ENCODE data around the gene PRSS57.
"Not testable (repeated sequence)": the region's sequence is repeated elsewhere in the genome, so short reads cannot be mapped to it uniquely, and the experiment has no call there.

PRSS57 gene

DNA sequence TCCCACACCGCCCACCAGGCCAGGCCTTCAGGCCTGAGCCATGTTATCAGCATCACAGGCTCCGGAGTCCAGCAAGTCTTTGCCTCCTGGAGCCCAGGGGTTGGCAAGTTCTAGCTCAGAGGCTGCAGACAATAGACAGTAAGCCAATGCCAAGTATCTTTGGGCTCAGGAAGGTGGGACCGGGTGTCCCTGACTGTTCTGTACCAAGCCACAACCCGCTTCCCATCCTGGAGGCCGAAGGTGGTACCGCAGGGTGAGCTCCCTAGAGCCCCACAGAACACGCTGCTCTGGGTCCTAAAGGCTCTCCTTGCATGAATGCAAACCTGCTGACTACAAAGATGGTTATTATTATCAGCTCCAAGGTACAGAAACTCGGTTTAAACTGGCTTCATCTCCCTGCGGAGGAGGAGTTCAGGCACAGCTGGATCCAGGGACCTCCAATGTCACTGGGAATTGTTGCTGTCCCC is 24.6 kb downstream of the PRSS57 start:
- H3K9ac ChIP-seq (ENCODE audit: low read length in 5 of 5): no peak overlapping the region
- no peak overlapping the region for H3K4me3 ChIP-seq (ENCODE audit: low read depth in 1 of 5, low read length in 5 of 5)
- no peaks in the 10 kb centered on the region for H3K36me3 ChIP-seq (ENCODE audit: control insufficient read depth in 5 of 5, insufficient read depth in 5 of 5, low read length in 5 of 5)
- peak overlapping the region; percentile 23 for H3K27ac ChIP-seq (ENCODE audit: low read depth, low read length)
- H3K9me3 ChIP-seq (ENCODE audit: control insufficient read depth in 5 of 5, low read length in 5 of 5): no peaks in the 10 kb centered on the region
- peaks cover 0 to 49% (median 32%) of the 10 kb centered on the region in 5 donors for H3K4me1 ChIP-seq (ENCODE audit: control insufficient read depth in 5 of 5, insufficient read depth in 5 of 5, low read length in 5 of 5)
- no peaks in the 10 kb centered on the region for H3K27me3 ChIP-seq (ENCODE audit: control insufficient read depth in 5 of 5, insufficient read depth in 4 of 5, low read length in 5 of 5)

- not testable (repeated sequence) for H3K27ac ChIP-seq (ENCODE audit: low read depth, low read length); H3K27me3 ChIP-seq (ENCODE audit: control insufficient read depth in 5 of 5, insufficient read depth in 4 of 5, low read length in 5 of 5); H3K9me3 ChIP-seq (ENCODE audit: control insufficient read depth in 5 of 5, low read length in 5 of 5); H3K9ac ChIP-seq (ENCODE audit: low read length in 5 of 5); H3K4me3 ChIP-seq (ENCODE audit: low read depth in 1 of 5, low read length in 5 of 5); H3K36me3 ChIP-seq (ENCODE audit: control insufficient read depth in 5 of 5, insufficient read depth in 5 of 5, low read length in 5 of 5)
- peaks cover 2 to 47% (median 29%) of the 10 kb centered on the region in 5 donors for H3K4me1 ChIP-seq (ENCODE audit: control insufficient read depth in 5 of 5, insufficient read depth in 5 of 5, low read length in 5 of 5)
Measured at GRCh38 chr19:668675-669434, 26.4 kb downstream of the PRSS57 start.

DNA sequence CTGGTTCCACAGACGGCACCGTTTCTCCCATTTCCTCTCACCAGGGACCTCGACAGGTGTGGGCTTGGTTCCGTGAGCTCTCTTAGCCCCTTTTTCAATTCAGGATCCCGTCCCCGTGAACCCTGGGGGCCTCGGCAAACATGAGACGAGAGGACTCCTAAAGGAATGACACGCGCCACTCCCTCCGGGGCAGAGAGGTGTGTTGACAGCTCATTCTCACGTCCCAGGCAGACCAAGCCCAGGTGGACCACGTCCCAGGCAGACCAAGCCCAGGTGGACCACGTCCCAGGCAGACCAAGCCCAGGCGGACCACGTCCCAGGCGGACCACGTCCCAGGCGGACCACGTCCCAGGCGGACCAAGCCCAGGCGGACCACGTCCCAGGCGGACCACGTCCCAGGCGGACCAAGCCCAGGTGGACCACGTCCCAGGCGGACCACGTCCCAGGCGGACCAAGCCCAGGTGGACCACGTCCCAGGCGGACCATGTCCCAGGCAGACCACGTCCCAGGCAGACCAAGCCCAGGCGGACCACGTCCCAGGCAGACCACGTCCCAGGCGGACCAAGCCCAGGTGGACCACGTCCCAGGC is 28.2 kb downstream of the PRSS57 start:
- H3K4me3 ChIP-seq (ENCODE audit: low read depth in 1 of 5, low read length in 5 of 5): not testable (repeated sequence)

DNA sequence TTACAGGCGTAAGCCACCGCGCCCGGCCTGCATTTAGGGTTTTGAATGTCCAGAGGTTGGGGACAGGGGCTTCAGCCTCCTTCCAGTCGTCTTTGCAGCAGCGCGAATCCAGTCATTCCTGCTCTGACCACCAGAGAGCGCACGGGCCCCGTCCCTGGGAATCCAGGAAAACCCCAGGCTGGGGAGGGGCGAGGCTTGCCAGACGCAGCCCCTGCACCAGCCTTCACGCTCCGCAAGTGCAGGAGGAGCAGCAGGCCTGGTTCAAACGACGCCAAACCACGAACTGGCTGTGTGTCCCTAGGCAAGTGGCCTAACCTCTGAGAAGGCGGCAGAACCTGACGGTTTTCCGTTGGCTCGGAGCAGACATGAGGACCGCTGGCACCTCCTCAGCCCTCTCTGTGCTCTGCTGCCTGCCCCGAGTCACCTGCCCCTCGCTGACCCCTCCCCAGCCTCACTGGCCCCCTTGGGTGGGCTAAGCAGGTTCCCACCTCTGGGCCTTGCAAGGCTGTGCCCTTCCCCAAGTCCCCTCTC is 30.3 kb downstream of the PRSS57 start:
- no peaks in the 10 kb centered on the region for H3K36me3 ChIP-seq (ENCODE audit: control insufficient read depth in 5 of 5, insufficient read depth in 5 of 5, low read length in 5 of 5)
- H3K27me3 ChIP-seq (ENCODE audit: control insufficient read depth in 5 of 5, insufficient read depth in 4 of 5, low read length in 5 of 5): no peaks in the 10 kb centered on the region
- peaks cover 7 to 55% (median 50%) of the 10 kb centered on the region in 5 donors for H3K4me1 ChIP-seq (ENCODE audit: control insufficient read depth in 5 of 5, insufficient read depth in 5 of 5, low read length in 5 of 5)
- no peak overlapping the region for H3K27ac ChIP-seq (ENCODE audit: low read depth, low read length)
- no peaks in the 10 kb centered on the region for H3K9me3 ChIP-seq (ENCODE audit: control insufficient read depth in 5 of 5, low read length in 5 of 5)
- H3K9ac ChIP-seq (ENCODE audit: low read length in 5 of 5): peak overlapping the region in 2 of 5 donors; percentile 21 to 69
- peak overlapping the region; percentile 39 to 59 (median 56) for H3K4me3 ChIP-seq (ENCODE audit: low read depth in 1 of 5, low read length in 5 of 5)

More for the DNA sequence above, 28.2 kb downstream of the PRSS57 start:
- H3K27ac ChIP-seq (ENCODE audit: low read depth, low read length); H3K36me3 ChIP-seq (ENCODE audit: control insufficient read depth in 5 of 5, insufficient read depth in 5 of 5, low read length in 5 of 5); H3K9me3 ChIP-seq (ENCODE audit: control insufficient read depth in 5 of 5, low read length in 5 of 5); H3K27me3 ChIP-seq (ENCODE audit: control insufficient read depth in 5 of 5, insufficient read depth in 4 of 5, low read length in 5 of 5): not testable (repeated sequence)
- H3K9ac ChIP-seq (ENCODE audit: low read length in 5 of 5): peak overlapping the region in 1 of 5 donors; percentile 25
- peaks cover 2 to 45% (median 33%) of the 10 kb centered on the region in 5 donors for H3K4me1 ChIP-seq (ENCODE audit: control insufficient read depth in 5 of 5, insufficient read depth in 5 of 5, low read length in 5 of 5)

- Histone ChIP-seq H3K4me1 (ENCODE audit: control insufficient read depth in 5 of 5, insufficient read depth in 5 of 5, low read length in 5 of 5) (peaks cover 7 to 67% (median 63%) of the 10 kb centered on the region in 5 donors), H3K27me3 (ENCODE audit: control insufficient read depth in 5 of 5, insufficient read depth in 4 of 5, low read length in 5 of 5) (no peaks in the 10 kb centered on the region), H3K4me3 (ENCODE audit: low read depth in 1 of 5, low read length in 5 of 5) (peak overlapping the region; percentile 53 to 69 (median 61)), H3K36me3 (ENCODE audit: control insufficient read depth in 5 of 5, insufficient read depth in 5 of 5, low read length in 5 of 5) (peaks cover 0 to under 1% (median 0%) of the 10 kb centered on the region in 5 donors), H3K27ac (ENCODE audit: low read depth, low read length) (peak overlapping the region; percentile 88), H3K9me3 (ENCODE audit: control insufficient read depth in 5 of 5, low read length in 5 of 5) (no peaks in the 10 kb centered on the region), H3K9ac (ENCODE audit: low read length in 5 of 5) (peak overlapping the region; percentile 56 to 88 (median 78))
Measured at GRCh38 chr19:663682-664117, 31.6 kb downstream of the PRSS57 start.

DNA sequence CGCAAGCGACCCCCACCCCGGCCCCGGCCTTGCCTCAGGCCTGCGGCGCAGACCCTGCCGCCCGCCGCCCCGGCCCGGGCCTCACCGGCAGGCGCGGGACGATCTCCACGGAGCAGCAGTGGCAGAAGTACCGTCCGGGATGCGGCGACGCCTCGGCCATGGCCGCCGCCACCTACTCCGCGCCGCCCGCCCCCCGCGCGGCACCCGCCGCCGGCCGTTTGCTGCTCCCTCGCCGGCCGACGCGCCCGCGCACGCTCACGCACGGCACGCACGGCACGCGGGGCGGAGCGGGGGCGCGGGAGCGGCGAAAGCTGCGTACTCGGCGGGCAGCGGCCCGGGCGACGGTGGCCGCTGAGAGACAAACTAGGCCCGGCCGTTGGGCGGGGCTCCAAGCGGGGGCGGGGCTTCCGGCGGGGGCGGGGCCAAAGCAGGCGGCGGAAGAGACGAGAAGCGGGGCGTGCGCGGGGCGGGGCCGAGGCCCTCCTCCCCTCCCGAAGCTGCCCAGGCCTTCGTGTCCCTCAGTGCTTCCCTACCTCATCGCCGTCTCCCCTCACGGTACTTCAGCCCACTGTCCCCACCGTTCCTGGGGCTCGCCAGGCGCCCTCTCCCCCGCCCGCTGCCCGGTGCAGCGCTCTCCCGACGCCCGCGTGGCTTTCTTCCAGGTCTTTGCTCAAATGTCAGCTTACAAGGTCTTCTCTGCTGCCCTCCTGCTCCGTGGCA is 32.1 kb downstream of the PRSS57 start, which contains the start of gene RNF126:
TSS of gene RNF126 (minus strand) at position 253 of the 720 bp plus-strand sequence. CDS start at position 160, 93 bp downstream.
- peaks cover 7 to 73% (median 65%) of the 10 kb centered on the region in 5 donors for H3K4me1 ChIP-seq (ENCODE audit: control insufficient read depth in 5 of 5, insufficient read depth in 5 of 5, low read length in 5 of 5)
- peak within 1 kb of the TSS; percentile 65 to 87 (median 78) for H3K4me3 ChIP-seq (ENCODE audit: low read depth in 1 of 5, low read length in 5 of 5)
- peaks cover 0 to 5% (median 4%) of the 10 kb centered on the region in 5 donors for H3K36me3 ChIP-seq (ENCODE audit: control insufficient read depth in 5 of 5, insufficient read depth in 5 of 5, low read length in 5 of 5)
- H3K9ac ChIP-seq (ENCODE audit: low read length in 5 of 5): peak within 1 kb of the TSS; percentile 63 to 88 (median 81)
- peak within 1 kb of the TSS; percentile 88 for H3K27ac ChIP-seq (ENCODE audit: low read depth, low read length)
- no peaks in the 10 kb centered on the region for H3K27me3 ChIP-seq (ENCODE audit: control insufficient read depth in 5 of 5, insufficient read depth in 4 of 5, low read length in 5 of 5)
- no peaks in the 10 kb centered on the region for H3K9me3 ChIP-seq (ENCODE audit: control insufficient read depth in 5 of 5, low read length in 5 of 5)

GRCh38 chr19:662207-662961 is 32.9 kb downstream of the PRSS57 start:
- no peaks in the 10 kb centered on the region for H3K9me3 ChIP-seq (ENCODE audit: control insufficient read depth in 5 of 5, low read length in 5 of 5)
- H3K9ac ChIP-seq (ENCODE audit: low read length in 5 of 5): peak overlapping the region; percentile 16 to 88 (median 81)
- peaks cover 7 to 74% (median 65%) of the 10 kb centered on the region in 5 donors for H3K4me1 ChIP-seq (ENCODE audit: control insufficient read depth in 5 of 5, insufficient read depth in 5 of 5, low read length in 5 of 5)
- peaks cover 0 to 7% (median 4%) of the 10 kb centered on the region in 5 donors for H3K36me3 ChIP-seq (ENCODE audit: control insufficient read depth in 5 of 5, insufficient read depth in 5 of 5, low read length in 5 of 5)
- H3K27me3 ChIP-seq (ENCODE audit: control insufficient read depth in 5 of 5, insufficient read depth in 4 of 5, low read length in 5 of 5): no peaks in the 10 kb centered on the region
- H3K4me3 ChIP-seq (ENCODE audit: low read depth in 1 of 5, low read length in 5 of 5): peak overlapping the region; percentile 65 to 87 (median 78)
- peak overlapping the region; percentile 70 for H3K27ac ChIP-seq (ENCODE audit: low read depth, low read length)

GRCh38 chr19:661427-662196 is 33.6 kb downstream of the PRSS57 start:
- peak overlapping the region; percentile 70 for H3K27ac ChIP-seq (ENCODE audit: low read depth, low read length)
- peaks cover 0 to 11% (median 4%) of the 10 kb centered on the region in 5 donors for H3K36me3 ChIP-seq (ENCODE audit: control insufficient read depth in 5 of 5, insufficient read depth in 5 of 5, low read length in 5 of 5)
- H3K4me1 ChIP-seq (ENCODE audit: control insufficient read depth in 5 of 5, insufficient read depth in 5 of 5, low read length in 5 of 5): peaks cover 7 to 79% (median 64%) of the 10 kb centered on the region in 5 donors
- peak overlapping the region; percentile 65 to 87 (median 78) for H3K4me3 ChIP-seq (ENCODE audit: low read depth in 1 of 5, low read length in 5 of 5)
- peak overlapping the region; percentile 16 to 88 (median 81) for H3K9ac ChIP-seq (ENCODE audit: low read length in 5 of 5)
- no peaks in the 10 kb centered on the region for H3K9me3 ChIP-seq (ENCODE audit: control insufficient read depth in 5 of 5, low read length in 5 of 5)
- no peaks in the 10 kb centered on the region for H3K27me3 ChIP-seq (ENCODE audit: control insufficient read depth in 5 of 5, insufficient read depth in 4 of 5, low read length in 5 of 5)
